NCI-H1436 (cell line): ENCODE results near the gene GRB2.
A peak's percentile ranks its signal among the peaks of the same experiment; 100 is the strongest.
"Not testable (repeated sequence)": the region's sequence is repeated elsewhere in the genome, so short reads cannot be mapped to it uniquely, and the experiment has no call there.

Source experiments
- DNase-seq: peaks from one replicate; lab custom pipeline; 2025; lab: John Stamatoyannopoulos, UW

The GRB2 gene

GRCh38 chr17:75318615-75319222 is 86.8 kb downstream of the GRB2 start:
- no peak for DNase-seq

GRCh38 chr17:75318211-75318610 is 87.3 kb downstream of the GRB2 start:
- DNase-seq, result no peak

GRCh38 chr17:75317671-75318070 is 87.8 kb downstream of the GRB2 start:
- no peak for DNase-seq

GRCh38 chr17:75316253-75316652 is 89.2 kb downstream of the GRB2 start:
- DNase-seq, result no peak

GRCh38 chr17:75315541-75316243 is 89.8 kb downstream of the GRB2 start:
- no peak for DNase-seq

GRCh38 chr17:75313941-75314551 is 91.4 kb downstream of the GRB2 start:
- no peak for DNase-seq

- no peak for DNase-seq
Observed at GRCh38 chr17:75308732-75309629, 96.5 kb downstream of the GRB2 start.

GRCh38 chr17:75307957-75308731 is 97.3 kb downstream of the GRB2 start:
- no peak for DNase-seq

- no peak for DNase-seq
Observed at GRCh38 chr17:75301502-75302206, 103.8 kb downstream of the GRB2 start.

GRCh38 chr17:75301049-75301448 is 104.4 kb downstream of the GRB2 start:
- DNase-seq, result no peak

GRCh38 chr17:75300280-75300679 is 105.2 kb downstream of the GRB2 start:
- DNase-seq, result no peak

- DNase-seq, result no peak
Observed at GRCh38 chr17:75295201-75296158, 110.0 kb downstream of the GRB2 start.

GRCh38 chr17:75292810-75293448 is 112.5 kb downstream of the GRB2 start:
- not testable (repeated sequence) for DNase-seq

- no peak for DNase-seq
Observed at GRCh38 chr17:75289832-75290337, 115.6 kb downstream of the GRB2 start.

GRCh38 chr17:75289115-75289831 is 116.2 kb downstream of the GRB2 start, which contains the start of gene SLC25A19:
TSS of gene SLC25A19 (minus strand) at chr17:75289433. CDS start at chr17:75286764, 2,669 bp downstream.
- peak; percentile 99 for DNase-seq

GRCh38 chr17:75288770-75289114 is 116.7 kb downstream of the GRB2 start:
- DNase-seq, result peak; percentile 72

- DNase-seq, result no peak
Observed at GRCh38 chr17:75288359-75288758, 117.1 kb downstream of the GRB2 start.

GRCh38 chr17:75287221-75287620 is 118.3 kb downstream of the GRB2 start:
- DNase-seq, result no peak
